WERI-Rb-1 (cell line): Measurements from ENCODE around the gene NPIPB4.
"Not testable (repeated sequence)": the region's sequence is repeated elsewhere in the genome, so short reads cannot be mapped to it uniquely, and the experiment has no call there.

Experiments used
- DNase-seq: peaks from one replicate; pipeline ENCODE4 v3.0.0-alpha.2; 2020
- H3K27ac ChIP-seq: fragments of 250-450 bp; sonication (Bioruptor Pico); 2 replicates; pipeline ENCODE4 v1.5.1; 2020; ENCODE audit warnings: mild to moderate bottlenecking, moderate library complexity
- H3K27me3 ChIP-seq: fragments of 250-450 bp; sonication (Bioruptor Pico); 2 replicates; pipeline ENCODE4 v1.5.1; 2021; ENCODE audit warnings: mild to moderate bottlenecking, low read depth, moderate library complexity; ENCODE audit not compliant: insufficient read depth, severe bottlenecking
- H3K36me3 ChIP-seq: fragments of 250-450 bp; sonication (Bioruptor Pico); 2 replicates; pipeline ENCODE4 v1.5.1; 2020; ENCODE audit warnings: mild to moderate bottlenecking, moderate library complexity
- H3K4me3 ChIP-seq: 2 replicates; pipeline ENCODE4 v1.5.1; 2011; ENCODE audit warnings: low read depth, mild to moderate bottlenecking, control low read depth, low read length
- H3K9me3 ChIP-seq: fragments of 250-450 bp; sonication (Bioruptor Pico); 2 replicates; pipeline ENCODE4 v1.5.1; 2021; ENCODE audit warnings: mild to moderate bottlenecking, moderate library complexity; ENCODE audit not compliant: severe bottlenecking
- TF ChIP-seq, protein P1 (sequence below): IDR thresholded peaks from 2 replicates; pipeline ENCODE4 v1.5.1; 2011; ENCODE audit warnings: low read depth, mild to moderate bottlenecking, control low read depth, inconsistent platforms, low read length

Gene NPIPB4

DNA sequence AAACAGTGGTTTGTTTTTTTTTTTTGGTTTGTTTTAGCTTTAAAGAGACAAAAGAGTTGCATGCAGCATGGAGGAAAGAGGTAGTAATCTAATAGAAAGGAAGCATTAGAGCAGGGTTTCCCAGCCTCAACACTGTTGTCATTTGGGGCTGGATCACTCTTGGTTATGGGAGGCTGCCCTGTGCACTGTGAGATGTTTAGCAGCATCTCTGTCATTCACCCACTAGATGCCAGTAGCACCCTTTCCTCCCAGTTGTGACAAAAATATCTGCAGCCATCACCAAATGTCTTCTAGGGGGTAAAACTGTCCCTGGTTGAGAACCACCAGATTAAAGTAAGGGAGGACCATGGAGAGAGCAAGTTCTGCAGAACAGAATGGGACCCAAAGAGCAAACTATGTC, 40.5 kb downstream of the NPIPB4 start:
- not testable (repeated sequence) for H3K36me3 ChIP-seq, H3K27ac ChIP-seq, DNase-seq, H3K4me3 ChIP-seq, H3K27me3 ChIP-seq, H3K9me3 ChIP-seq

DNA sequence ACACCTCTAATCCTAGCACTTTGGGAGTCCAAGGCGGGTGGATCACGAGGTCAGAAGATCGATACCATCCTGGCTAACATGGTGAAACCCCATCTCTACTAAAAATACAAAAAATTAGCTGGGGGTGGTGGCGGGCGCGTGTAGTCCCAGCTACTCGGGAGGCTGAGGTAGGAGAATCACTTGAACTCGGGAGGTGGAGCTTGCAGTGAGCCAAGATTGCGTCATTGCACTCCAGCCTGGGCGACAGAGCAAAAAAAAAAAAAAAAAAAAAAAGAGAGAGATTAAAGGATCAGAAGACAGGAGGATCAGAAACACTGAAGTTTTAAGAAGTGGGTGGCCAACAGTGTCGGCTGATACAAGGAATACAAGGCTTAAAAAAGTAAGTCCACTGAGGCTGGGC, 41.9 kb downstream of the NPIPB4 start:
- not testable (repeated sequence) for H3K9me3 ChIP-seq, H3K4me3 ChIP-seq, H3K27ac ChIP-seq, H3K36me3 ChIP-seq, H3K27me3 ChIP-seq
- peak; percentile 24 for DNase-seq

DNA sequence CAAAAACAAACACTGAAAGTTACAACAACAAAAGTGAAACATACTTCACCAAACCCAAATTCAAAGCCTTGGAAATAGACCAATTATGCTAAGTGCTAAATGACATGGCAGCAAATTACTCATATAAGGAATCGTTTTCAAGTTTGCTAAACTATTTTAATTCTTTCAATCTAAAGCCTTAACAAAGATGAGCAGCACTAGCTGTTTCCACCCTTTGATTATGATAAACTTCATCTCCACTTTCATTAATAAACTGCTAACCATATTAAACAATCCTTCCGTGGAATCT, 55.2 kb downstream of the NPIPB4 start:
- H3K27me3 ChIP-seq, H3K4me3 ChIP-seq, DNase-seq, H3K36me3 ChIP-seq, H3K9me3 ChIP-seq, H3K27ac ChIP-seq: not testable (repeated sequence)

DNA sequence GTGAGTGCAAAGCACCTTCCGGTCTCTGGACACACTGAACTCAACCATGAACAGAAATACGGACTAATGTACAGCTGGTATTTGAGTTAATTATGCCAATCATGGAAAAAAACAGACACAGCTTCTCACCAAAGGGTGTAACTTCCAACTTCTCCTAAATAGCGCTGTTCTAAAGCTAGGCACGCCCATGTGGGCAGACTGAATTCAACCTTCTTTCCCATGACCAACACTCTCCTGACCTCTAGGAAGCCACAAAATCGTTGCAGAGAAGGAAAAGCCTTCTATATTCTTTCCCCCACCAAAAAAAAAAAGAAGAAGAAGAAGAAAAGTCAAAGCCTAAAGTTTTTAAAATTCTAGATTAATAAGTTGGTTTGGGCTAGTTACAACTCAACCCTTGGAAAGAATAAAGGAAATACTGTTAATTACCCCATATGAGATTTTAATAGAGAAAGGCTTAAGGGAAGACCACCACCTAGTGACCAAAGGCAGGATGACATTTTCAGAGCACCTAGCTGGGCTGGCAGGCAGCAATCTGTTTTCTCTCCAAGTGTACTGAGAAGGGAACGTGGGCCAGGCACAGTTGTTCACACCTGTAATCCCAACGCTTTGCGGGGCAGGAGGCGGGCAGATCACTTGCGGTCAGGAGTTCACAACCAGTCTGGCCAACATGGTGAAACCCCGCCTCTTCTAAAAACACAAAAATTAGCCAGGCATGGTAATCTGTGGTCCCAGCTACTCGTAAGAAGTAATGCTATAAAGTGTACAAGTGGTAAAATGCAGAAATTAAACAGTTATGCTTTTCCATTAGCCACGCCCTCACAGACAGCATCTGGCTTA, 55.8 kb downstream of the NPIPB4 start:
- H3K36me3 ChIP-seq, H3K27ac ChIP-seq, H3K9me3 ChIP-seq, H3K27me3 ChIP-seq, H3K4me3 ChIP-seq: not testable (repeated sequence)
- peak; percentile 58 for DNase-seq
- TF ChIP-seq, protein P1, sequence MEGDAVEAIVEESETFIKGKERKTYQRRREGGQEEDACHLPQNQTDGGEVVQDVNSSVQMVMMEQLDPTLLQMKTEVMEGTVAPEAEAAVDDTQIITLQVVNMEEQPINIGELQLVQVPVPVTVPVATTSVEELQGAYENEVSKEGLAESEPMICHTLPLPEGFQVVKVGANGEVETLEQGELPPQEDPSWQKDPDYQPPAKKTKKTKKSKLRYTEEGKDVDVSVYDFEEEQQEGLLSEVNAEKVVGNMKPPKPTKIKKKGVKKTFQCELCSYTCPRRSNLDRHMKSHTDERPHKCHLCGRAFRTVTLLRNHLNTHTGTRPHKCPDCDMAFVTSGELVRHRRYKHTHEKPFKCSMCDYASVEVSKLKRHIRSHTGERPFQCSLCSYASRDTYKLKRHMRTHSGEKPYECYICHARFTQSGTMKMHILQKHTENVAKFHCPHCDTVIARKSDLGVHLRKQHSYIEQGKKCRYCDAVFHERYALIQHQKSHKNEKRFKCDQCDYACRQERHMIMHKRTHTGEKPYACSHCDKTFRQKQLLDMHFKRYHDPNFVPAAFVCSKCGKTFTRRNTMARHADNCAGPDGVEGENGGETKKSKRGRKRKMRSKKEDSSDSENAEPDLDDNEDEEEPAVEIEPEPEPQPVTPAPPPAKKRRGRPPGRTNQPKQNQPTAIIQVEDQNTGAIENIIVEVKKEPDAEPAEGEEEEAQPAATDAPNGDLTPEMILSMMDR = peak; percentile 57

DNA sequence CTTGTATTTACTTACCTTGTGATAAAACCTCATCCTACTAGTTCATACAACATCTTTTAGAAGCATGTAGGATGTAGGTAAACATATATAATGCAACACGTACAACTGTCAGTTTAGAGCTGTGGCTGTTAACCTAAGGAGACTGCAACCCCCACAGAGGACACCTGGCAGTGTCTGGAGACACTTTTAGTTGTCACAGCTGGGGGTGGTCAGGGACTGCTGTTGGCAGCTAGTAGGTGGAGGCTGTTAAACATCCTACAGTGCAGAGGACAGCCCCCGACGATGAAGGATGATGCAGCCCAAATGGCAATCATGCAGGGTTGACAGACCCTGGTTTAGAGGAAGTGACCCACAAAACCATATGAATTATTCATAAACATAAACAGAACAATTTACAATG, 59.0 kb downstream of the NPIPB4 start:
- H3K9me3 ChIP-seq, H3K36me3 ChIP-seq, H3K4me3 ChIP-seq, H3K27me3 ChIP-seq, H3K27ac ChIP-seq, DNase-seq: not testable (repeated sequence)

DNA sequence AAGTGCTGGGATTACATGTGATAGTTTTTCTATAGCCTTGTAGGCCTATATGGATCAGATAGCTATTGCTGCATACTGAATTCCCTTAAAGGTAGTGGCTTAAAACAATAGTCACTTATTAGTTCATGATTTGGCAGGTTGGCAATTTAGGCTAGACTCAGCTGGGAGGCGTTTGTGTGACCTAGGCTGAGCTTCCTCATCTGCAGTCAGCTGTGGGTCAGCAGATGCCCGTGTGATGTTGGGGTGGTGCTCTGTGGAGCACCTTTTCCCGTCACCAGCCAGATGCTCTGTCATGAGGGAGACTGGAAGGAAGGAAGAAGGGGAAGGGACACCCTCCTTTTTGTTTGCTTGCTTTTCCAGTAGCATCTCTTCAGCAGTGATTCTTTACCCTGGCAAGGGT, 64.2 kb downstream of the NPIPB4 start:
- not testable (repeated sequence) for H3K36me3 ChIP-seq, H3K9me3 ChIP-seq, H3K4me3 ChIP-seq, H3K27me3 ChIP-seq, H3K27ac ChIP-seq, DNase-seq

DNA sequence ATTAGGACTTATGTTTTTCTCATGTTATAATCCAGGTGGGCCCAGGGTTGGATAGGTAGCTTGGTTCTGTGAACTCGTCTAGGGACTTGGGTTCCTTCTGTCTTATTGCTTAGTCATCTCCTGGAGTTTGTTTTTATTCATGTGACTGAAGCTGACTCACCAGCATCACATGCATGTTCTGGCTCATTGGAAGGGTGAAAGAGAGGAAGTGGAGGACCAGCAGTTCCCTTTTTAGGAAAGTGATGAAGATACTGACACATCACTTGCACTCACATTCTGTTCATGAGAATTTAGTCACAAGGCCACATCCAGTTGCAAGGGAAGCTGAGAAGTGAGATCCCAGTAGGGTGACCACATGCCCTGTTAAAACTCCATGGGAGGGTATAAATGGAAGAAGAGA, 67.0 kb downstream of the NPIPB4 start:
- H3K4me3 ChIP-seq, H3K27me3 ChIP-seq, DNase-seq, H3K27ac ChIP-seq, H3K36me3 ChIP-seq, H3K9me3 ChIP-seq: not testable (repeated sequence)
